Chondrocyte (in vitro differentiated cells): ENCODE results near the gene DBH. TPM values are rescaled to one million over a fixed set of nuclear protein-coding genes. Genes with fewer than 3 reads are reported as not detected.

ENCODE experiments used
- DNase-seq: peaks from one replicate; pipeline ENCODE4 v3.0.0; 2021; ENCODE audit warnings: mixed read lengths, low spot score
- H3K27ac Mint-ChIP-seq: one replicate; pipeline ENCODE4 v1.8.0; 2021; ENCODE audit warnings: mild to moderate bottlenecking, moderate library complexity, mixed read lengths; ENCODE audit not compliant: unreplicated experiment
- H3K27me3 Mint-ChIP-seq: 2 replicates; pipeline ENCODE4 v1.8.0; 2021; ENCODE audit warnings: low read depth, mixed read lengths
- H3K36me3 Mint-ChIP-seq: 2 replicates; pipeline ENCODE4 v1.8.0; 2021; ENCODE audit warnings: low read depth, mixed read lengths
- H3K4me1 Mint-ChIP-seq: 2 replicates; pipeline ENCODE4 v1.8.0; 2021; ENCODE audit warnings: low read depth, mild to moderate bottlenecking, mixed read lengths
- H3K4me3 Mint-ChIP-seq: one replicate; pipeline ENCODE4 v1.8.0; 2021; ENCODE audit warnings: mild to moderate bottlenecking, moderate library complexity, mixed read lengths; ENCODE audit not compliant: unreplicated experiment
- H3K9me3 Mint-ChIP-seq: 2 replicates; pipeline ENCODE4 v1.8.0; 2021; ENCODE audit warnings: low read depth, mixed read lengths
- total RNA-seq: library from RNA; stranded (reverse); gene quantifications from 3 replicates; pipeline ENCODE4 v1.2.1, GENCODE V29; 2021
- TF ChIP-seq, protein P1 (sequence below): fragments of 200-600 bp; sonication (generic); IDR thresholded peaks from 2 replicates; pipeline ENCODE4 v1.5.0; 2021; ENCODE audit warnings: antibody characterized with exemption, mild to moderate bottlenecking, moderate library complexity

DBH gene
- total RNA-seq, 1 donor from 2014 or later = not detected

GRCh38 chr9:133680976-133681657, 45.0 kb downstream of the DBH start:
- peaks cover 7% of the 10 kb centered on the region for H3K27me3 Mint-ChIP-seq
- no peak overlapping the region for H3K4me3 Mint-ChIP-seq
- H3K36me3 Mint-ChIP-seq = no peaks in the 10 kb centered on the region
- TF ChIP-seq, protein P1, sequence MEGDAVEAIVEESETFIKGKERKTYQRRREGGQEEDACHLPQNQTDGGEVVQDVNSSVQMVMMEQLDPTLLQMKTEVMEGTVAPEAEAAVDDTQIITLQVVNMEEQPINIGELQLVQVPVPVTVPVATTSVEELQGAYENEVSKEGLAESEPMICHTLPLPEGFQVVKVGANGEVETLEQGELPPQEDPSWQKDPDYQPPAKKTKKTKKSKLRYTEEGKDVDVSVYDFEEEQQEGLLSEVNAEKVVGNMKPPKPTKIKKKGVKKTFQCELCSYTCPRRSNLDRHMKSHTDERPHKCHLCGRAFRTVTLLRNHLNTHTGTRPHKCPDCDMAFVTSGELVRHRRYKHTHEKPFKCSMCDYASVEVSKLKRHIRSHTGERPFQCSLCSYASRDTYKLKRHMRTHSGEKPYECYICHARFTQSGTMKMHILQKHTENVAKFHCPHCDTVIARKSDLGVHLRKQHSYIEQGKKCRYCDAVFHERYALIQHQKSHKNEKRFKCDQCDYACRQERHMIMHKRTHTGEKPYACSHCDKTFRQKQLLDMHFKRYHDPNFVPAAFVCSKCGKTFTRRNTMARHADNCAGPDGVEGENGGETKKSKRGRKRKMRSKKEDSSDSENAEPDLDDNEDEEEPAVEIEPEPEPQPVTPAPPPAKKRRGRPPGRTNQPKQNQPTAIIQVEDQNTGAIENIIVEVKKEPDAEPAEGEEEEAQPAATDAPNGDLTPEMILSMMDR = no peak
- peak; percentile 83 for DNase-seq
- H3K4me1 Mint-ChIP-seq = peaks cover 14% of the 10 kb centered on the region
- H3K9me3 Mint-ChIP-seq = no peaks in the 10 kb centered on the region
- no peak overlapping the region for H3K27ac Mint-ChIP-seq

- Mint-ChIP-seq H3K4me3 (no peak overlapping the region), H3K4me1 (peaks cover 10% of the 10 kb centered on the region), H3K27me3 (peaks cover 2% of the 10 kb centered on the region), H3K36me3 (no peaks in the 10 kb centered on the region), H3K9me3 (no peaks in the 10 kb centered on the region), H3K27ac (no peak overlapping the region)
- peak; percentile 82 for DNase-seq
- TF ChIP-seq, protein P1 = no peak
These were observed 45.6 kb downstream of the DBH start for GRCh38 chr9:133681658-133682306.

DNA sequence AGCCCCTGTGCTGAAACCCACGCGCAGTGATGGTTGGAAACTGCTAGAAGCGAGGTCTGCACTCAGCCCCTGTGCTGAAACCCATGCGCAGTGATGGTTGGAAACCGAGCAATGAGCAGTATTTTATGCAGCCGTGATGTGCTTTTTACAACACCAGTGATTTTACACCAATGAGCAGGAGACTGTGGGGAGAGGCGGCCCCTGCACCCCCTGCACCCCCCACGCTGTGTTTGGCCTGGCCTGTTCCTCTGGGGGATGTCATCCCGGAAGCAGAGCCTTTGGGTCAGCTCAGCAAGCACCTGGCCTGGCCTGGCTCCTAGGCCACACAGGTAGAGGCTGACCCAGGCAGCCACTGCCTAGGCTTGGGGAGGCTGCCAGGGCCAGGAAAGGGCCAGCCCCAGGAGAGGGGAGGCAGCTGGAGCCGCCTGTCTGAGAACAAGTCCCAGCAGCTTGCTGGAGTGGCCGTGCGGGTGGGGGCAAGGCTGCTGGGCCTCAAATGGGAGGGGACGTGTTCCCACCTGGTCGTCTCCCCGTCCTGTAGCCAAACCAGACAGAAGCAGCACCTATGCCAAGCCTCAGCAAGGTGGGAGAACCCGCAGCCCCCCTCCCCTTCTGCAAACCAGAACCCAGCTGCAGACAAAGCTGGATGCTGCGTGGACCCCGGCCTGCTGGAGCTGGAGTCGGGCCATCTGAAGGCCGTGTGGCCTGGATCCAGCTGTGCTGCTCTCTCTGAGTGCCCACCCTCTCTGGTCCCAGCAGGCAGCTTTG, 46.8 kb downstream of the DBH start:
- peak; percentile 76 for DNase-seq
- H3K27me3 Mint-ChIP-seq = no peaks in the 10 kb centered on the region
- H3K4me3 Mint-ChIP-seq = no peak overlapping the region
- no peak overlapping the region for H3K27ac Mint-ChIP-seq
- TF ChIP-seq, protein P1 = no peak
- no peaks in the 10 kb centered on the region for H3K9me3 Mint-ChIP-seq
- no peaks in the 10 kb centered on the region for H3K36me3 Mint-ChIP-seq
- peaks cover 10% of the 10 kb centered on the region for H3K4me1 Mint-ChIP-seq

GRCh38 chr9:133683586-133684120, 47.5 kb downstream of the DBH start:
- no peak overlapping the region for H3K4me3 Mint-ChIP-seq
- H3K9me3 Mint-ChIP-seq = no peaks in the 10 kb centered on the region
- H3K4me1 Mint-ChIP-seq = peaks cover 10% of the 10 kb centered on the region
- TF ChIP-seq, protein P1 = no peak
- no peaks in the 10 kb centered on the region for H3K36me3 Mint-ChIP-seq
- no peaks in the 10 kb centered on the region for H3K27me3 Mint-ChIP-seq
- peak; percentile 62 for DNase-seq
- H3K27ac Mint-ChIP-seq = peak overlapping the region; percentile 41
